Fibroblast of the conjunctiva (primary cell): ENCODE results near the gene ABCB1.
"Not testable (repeated sequence)": the region's sequence is repeated elsewhere in the genome, so short reads cannot be mapped to it uniquely, and the experiment has no call there.

Experiments
- DNase-seq: peaks from one replicate; pipeline ENCODE4 v3.0.0-alpha.2; 2010; ENCODE audit warnings: low read depth

Gene ABCB1

DNA sequence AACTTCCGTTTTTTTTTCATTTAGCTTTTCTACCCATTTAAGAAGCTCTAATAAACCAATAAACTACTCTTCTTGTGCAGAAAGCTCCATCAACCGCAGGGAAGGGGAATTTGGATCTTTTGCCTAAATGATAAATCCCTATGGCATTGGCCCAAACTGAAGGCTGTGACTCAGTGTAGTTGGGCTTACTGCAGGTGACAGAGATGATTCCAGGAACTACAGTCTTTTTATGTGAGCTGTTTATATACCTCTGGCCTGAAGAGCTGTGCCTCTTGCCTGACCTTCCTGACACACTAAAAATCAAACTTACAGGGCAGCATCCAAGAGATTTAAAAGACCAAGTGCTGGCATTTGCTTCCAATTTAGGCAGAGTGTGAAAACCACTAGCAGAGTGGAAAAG lies 25.2 kb downstream of the ABCB1 start:
- DNase-seq, result no peak

DNA sequence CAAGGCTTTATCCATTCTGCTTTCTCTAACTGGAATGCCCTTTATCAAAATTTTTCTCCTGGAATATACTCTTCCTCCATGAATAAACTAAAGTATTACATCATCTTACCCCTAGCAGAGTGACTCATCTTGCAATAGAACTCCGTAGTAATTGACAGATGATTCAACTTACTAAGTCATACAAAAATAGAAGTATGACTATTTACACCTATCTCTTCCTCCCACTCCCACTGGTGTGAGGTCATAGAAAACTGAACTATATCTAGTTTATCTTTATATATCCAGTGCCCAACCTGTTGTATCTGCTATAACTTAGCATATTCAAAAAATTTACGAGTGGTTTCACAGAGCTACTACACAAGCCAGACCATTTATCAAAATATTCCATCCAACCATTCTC lies 26.1 kb downstream of the ABCB1 start:
- DNase-seq, result no peak

DNA sequence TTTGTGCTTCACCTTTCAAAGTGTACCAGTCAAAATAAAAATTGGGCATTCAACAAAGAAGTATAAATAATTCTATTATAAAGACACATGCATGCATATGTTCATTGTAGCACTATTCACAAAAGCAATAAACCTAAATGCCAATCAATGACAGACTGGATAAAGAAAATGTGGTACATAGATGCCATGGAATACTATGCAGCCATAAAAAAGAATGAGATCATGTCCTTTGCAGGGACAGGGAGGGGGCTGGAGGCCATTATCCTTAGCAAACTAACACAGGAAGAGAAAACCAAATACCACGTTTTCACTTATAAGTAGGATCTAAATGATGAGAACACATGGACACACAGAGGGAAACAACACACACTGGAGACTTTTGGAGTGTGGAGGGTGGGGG lies 28.2 kb downstream of the ABCB1 start:
- DNase-seq, result not testable (repeated sequence)

DNA sequence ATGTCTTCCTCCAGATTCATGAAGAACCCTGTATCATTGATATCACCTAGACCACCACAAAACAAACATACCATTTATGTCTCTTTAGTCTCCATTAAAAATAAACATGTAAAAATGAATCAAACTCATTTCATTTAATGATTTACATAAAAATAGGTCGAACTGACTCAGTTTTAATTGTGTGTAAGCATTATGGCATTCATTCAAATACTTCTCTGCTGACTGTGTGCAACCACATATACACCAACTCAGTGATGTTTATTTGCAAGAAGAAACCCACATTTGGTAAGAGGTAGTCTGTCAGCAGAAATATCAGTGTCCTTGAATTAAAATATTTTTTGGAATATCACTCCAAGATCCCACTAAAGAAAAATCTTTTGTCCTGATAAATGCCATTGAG lies 30.5 kb downstream of the ABCB1 start:
- DNase-seq, result no peak

DNA sequence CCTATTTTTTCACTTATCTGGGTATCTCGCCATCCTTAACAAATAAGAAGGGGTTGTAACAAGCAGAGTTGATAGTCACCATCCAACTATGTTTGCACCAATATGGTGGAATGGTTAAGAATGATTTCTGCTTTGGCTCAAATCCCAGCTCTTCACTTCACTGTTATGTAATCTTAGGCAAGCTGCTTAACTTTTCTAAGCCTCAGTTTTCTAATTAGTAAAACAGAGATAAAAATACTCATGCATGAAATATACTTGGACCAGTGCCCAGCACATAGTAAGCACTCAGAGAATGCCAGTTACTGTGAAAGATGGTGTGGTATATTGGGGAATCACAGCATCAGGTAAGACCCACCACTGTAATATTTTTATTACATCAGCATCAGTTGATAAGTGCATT lies 33.6 kb downstream of the ABCB1 start:
- DNase-seq, result no peak

DNA sequence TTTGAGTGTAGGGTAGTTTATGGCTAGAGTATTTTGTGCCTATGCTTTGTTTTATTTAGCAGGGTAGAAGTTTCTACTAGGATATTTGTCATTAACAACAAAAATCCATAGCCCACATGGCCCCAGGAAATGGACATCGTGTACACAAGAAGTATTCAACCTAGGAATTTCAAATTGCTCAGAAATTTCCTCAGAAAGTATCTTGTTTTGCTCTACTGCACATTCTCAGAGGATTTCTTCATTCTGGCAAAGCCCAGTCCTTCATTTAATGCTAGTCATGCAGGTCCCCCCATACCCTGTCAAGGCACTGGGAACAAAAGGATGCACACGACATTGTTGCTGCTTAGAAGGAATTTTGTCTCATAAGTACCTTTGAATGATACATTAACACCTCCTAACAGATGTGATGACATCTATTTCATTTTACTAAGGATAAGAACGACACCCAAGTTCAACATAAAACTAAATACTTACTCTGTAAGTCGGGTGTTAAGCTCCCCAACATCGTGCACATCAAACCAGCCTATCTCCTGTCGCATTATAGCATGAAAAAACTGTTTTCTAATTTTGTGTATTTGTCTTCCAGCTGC lies 34.3 kb downstream of the ABCB1 start:
- DNase-seq, result no peak

DNA sequence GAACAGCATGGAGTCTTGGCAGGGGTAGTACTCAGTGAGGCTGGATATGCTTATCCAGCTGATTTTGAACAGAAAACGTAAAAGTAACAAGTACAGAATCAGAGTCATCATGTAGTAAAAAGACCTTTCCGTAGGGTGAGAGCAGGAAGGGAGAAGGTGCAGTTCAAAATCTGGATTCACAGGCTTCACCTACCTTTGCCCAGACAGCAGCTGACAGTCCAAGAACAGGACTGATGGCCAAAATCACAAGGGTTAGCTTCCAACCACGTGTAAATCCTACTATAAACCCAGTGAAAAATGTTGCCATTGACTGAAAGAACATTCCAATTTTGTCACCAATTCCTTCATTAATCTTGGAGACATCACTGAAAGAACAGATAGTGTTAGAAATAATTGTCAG lies 34.8 kb downstream of the ABCB1 start:
- no peak for DNase-seq

DNA sequence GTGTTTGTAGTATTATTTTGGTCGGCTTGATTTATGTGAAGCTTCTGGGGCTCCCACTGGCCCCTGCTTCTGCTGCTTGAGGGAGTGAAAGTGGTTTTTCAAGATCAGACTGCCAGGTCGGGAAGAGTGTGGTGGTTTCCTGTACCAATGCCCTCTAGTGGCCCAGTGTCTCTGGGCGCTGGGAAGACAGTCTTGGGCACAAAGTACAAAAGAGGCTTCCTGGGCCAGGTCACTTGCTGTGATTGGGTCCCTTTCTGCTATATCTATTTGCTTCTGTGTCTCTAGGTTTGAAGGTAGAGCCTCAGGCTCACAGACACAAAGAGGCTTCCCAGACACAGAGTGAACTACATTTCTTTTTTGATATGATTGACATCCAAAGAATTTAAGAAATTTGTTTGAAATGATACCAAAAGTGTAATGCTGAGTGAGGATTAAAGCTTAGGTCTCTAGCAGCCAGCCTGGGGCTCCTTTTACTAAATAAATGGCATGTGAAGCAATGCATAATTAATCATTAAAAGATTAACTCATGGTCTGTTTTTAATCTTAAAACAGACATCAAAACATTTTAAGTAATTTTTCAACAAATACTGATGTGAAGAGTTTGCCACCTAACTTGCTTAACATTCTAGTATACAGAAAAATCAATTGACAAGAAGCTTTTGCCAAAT lies 36.3 kb downstream of the ABCB1 start:
- DNase-seq, result no peak

DNA sequence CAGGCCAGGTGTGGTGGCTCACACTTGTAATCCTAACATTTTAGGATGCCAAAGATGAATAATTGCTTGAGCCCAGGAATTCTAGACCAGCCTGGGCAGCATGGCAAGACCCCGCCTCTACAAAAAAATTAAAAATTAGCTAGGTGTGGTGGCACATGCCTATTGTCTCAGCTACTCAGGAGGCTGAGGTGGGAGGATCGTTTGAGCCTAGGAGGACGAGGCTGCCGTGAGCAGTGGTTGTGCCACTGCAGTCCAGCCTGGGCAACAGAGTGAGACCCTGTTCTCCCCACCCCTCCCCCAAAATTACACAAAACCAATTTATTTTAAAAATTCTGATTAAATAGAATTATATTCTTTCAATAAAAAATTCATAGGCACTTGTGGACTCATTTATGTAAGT lies 39.0 kb downstream of the ABCB1 start:
- no peak for DNase-seq

DNA sequence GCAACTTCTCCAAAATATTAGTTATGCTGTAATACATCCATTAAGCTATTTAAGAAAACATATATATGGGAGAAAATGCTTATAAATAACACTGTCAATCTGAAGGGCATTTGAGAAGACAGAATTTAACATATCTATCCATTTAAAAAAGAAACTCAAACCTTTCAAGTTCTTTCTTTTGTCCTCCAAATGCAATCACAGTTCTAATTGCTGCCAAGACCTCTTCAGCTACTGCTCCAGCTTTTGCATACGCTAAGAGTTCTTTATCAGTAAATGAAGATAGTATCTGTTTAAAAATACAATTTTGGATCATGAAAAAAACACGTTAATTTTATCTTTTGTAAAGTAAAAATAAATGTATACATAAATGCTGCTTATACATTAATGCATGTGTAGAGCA lies 39.6 kb downstream of the ABCB1 start:
- no peak for DNase-seq

DNA sequence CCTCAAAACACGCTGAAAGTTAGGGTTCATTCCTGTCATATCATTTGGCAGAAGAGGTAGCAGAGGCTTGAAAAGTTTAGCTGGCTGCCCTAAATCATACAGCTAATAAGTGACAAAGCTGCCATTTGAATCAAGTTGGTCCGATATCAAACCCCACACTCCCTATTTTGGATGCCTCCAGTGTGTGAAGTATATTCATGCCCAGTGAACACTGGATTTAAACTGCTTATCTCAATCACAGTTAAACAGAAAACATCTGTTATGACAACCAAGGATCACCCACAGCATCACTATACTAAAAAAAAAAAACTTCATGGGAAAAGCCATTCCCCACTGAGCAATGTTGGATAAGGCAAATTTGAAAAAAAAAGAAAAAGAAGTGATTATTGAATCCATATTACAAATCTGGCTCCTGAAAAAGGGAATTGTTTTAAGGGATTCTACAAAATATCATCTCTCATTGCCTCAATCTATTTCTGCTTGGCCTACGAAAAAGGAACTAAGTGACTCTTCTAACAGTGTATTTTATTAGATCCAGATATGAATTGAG lies 48.3 kb downstream of the ABCB1 start:
- DNase-seq, result no peak

DNA sequence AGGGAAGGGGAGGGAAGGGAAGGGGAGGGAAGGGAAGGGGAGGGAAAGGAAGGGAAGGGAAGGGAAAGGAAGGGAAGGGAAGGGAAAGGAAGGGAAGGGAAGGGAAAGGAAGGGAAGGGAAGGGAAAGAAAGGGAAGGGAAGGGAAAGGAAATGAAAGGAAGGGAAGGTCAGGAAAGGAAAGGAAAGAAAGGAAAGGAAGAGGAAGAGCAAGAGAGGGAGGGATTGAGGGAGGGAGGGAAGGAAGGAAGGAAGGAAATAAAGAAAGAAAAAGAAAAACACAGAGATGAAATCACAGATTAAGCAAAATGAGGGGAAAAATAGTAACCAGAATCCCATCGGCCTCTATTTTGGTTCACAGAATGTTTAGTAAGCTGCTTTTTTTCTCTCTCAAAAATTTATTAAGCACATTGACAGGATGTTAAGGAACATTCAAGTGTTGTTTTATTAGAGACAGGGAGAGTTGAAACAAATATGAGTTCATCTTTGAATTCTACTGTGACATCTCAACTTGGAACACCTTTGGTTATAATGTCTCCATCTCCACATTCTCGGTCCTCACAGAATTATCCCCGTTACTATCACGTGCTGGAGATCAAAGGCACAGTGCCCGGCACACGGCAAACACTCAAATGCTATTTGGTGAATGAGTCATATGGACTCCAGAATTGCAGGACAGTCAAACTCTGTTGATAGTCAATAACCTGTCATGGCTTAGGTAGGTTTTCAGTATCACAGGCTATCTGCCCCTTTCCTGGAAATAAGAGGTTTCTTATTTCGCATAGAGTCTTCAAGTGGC lies 52.4 kb downstream of the ABCB1 start:
- DNase-seq, result no peak

DNA sequence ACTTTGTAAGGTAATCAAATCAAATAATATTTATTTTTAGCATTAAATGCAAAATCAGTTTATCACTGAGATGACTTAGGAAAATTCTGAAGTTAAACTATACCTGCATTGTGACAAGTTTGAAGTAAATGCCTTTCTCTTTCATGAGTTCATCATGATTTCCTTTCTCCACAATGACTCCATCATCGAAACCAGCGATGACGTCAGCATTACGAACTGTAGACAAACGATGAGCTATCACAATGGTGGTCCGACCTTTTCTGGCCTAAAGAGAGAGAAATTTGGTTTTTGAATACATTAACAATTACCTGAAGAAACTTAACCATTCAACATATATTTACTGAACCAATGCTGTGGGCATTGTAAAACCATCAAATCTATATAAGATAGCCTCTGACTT lies 54.9 kb downstream of the ABCB1 start:
- DNase-seq, result no peak

DNA sequence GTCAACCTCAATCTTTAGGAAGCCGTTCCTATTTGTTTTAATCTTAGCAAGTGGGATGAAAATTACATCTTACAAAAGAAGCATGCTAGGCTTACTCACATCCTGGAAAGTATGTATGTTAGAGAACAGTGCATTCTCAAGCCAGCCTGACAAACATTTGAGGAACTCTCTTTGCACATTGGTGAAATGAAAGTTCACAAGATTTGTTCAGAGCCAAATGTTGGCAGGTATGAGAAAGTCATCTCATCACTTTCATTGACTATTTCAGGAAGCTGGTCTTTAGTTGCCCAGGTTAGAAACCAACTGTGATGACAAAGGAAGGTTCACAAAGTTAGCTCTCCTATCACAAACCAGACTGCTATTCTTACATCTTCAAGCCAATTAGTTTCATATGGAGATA lies 57.1 kb downstream of the ABCB1 start:
- DNase-seq, result no peak

DNA sequence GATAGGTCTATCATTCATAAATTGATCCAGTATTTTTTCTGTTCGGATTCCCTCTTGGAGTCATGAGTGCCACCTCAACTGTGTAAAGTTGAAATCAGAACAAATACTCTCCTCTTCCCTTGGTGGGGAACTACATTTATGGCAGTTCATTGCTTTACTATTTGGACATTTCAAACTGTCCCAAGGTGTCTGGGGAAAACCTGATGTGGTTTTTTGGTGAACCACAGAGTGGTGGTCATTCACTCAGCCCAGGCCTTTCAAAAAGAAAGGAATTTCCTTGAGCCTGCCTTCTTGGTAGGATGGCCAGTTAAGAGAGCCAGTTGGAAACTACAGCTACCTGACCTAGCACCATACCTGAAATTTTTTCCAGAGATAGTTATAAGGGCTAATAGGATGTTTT lies 59.0 kb downstream of the ABCB1 start:
- DNase-seq, result no peak

DNA sequence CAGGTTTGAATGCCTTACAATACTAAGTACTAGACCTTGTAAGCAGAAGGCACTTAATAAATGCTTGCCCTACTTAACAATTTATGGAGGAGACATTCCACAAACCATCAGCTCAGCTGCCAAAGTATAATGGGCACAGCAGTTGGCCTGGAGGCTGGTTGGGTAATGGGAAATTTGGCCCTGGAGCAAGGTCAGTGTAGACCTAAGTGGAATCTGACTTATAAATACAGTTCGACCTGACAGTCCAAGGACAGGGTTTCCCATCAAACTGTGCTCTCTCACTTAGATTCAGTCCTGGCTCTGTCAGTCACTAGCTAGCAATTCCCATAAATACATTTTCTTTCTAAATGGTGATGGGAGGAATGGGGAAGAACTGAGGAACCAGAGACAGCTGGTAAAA lies 62.6 kb downstream of the ABCB1 start:
- DNase-seq, result no peak

DNA sequence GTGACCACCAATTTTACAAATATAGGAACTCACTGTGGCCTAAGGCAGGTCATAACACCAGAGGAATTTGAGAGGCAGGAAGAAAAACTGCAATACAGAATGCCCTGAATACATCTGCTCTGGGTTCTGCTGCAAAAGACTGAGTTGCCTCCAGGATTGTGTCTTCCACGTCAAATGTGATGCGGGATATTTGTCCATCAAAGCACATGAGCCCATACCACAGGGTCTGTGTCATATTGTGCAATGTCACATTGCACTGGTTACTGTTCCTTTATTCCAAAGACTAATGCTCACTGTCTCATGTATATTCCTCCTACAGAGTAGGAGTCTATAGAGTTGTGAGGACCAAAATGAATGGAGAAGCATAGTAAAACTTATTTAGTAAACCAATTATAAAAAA lies 66.6 kb downstream of the ABCB1 start:
- no peak for DNase-seq

DNA sequence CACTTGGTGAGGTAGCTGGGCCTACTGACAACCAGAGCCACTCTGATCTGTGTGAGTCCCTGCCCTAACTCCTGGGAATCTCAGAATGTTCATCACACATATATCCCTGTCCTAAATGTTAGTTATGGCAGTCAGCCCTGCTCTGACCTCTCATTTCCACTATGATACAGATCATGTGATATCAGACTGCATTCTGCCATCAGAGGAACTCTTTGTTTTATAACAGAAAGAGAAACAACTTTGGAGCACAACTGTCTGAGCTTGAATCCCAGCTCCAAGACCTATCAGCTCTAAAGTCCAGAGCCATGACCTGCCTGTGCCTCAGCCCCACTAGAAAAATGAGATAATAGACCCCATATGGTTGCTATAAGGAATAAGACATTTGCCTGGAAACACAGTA lies 70.6 kb downstream of the ABCB1 start:
- DNase-seq, result no peak

DNA sequence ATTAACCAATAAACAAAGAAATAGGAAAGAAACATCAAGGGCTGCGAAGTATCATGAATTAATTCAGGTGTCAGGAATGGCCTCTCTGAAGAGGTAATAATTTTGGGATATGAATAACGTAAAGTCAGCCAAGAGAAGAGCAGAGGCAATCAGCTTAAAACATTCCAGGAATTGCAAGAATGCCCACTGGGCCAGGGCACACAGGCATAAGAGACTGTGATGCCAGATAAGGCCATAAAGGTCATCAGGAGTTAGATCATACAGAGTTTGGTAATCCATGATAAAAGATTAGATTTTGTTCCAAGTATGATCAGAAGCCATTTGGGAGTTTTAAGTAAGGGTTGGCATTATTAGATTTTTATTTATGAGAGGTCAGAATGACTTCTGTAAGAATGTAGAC lies 72.0 kb downstream of the ABCB1 start:
- no peak for DNase-seq

DNA sequence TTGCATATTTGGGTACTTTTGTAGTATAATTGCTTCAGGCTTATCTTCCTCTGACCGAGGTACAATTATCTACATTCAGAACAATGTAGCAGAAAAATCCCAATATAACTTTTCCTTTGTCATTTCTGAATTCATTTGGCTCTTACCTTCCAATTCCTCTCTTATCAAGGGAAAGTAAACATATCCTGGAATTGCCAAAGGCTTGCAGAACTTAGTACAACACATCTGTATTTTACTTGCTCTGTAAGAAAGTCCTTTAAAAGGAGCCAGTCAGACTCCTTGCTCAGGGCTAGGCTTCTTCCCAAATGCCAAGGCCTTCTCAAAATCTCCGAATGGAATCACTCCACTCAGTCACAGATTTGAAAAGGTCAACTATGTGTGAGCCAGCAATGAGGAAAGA lies 81.9 kb downstream of the ABCB1 start:
- DNase-seq, result no peak

DNA sequence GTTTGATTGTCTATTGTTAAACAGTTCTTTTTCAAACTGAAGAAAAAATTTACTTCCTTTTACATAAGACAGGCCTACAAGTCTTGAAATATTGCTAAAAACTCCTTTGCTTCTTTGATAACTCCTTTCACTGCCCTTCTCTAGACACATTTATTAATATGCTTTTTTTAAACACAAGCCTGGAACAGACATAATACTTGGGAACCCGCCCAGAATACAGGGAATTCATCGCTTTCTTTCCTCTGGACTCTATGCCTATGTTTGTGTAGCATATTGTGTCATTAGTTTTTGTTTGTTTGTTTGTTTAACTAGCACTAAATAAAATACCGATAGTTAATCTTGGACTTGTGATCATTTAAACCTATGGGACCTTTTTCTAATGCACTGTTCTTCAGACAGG lies 82.8 kb downstream of the ABCB1 start:
- DNase-seq, result no peak

DNA sequence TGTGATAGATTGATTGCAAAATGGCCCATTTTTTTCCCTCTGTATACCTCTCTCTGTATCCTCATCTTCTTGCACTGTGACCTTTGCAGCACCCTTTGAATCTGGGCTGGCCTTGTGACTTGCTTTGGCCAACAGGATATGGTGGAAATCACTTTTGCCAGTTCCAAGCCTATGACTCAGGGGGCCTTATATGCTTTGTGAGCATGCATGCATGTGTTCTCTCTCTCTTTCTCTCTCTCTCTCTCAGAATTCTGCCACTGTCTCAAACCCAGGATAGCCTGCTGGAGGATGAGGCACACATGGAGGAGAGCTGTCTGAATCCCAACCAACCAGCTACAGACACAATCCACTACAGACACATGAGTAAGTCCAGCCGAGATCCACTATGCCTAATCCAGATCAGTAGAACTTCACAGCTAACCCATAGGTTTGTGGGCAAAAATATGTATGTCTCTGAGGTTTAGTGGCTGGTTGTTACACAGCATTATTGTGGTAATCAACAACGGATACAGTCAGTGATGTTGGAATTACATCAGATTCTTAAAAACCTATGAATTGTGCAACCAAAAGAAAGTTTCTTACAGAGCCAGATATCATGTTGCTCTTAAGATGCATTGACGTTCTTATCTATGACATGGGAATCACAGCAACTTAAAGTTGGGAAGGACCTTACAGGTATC lies 83.4 kb downstream of the ABCB1 start:
- no peak for DNase-seq
